NT2/D1 (cell line): ENCODE measurements around the gene SMTNL1.

Source experiments
- DNase-seq: peaks from one replicate; pipeline ENCODE4 v3.0.0-alpha.2; 2011; ENCODE audit warnings: low read depth, low spot score
- H3K27me3 ChIP-seq: 2 replicates; pipeline ENCODE4 v1.6.0; 2011; ENCODE audit warnings: mild to moderate bottlenecking; ENCODE audit not compliant: insufficient read length, insufficient read depth
- H3K36me3 ChIP-seq: 2 replicates; pipeline ENCODE4 v1.6.1; 2011; ENCODE audit warnings: mild to moderate bottlenecking, low read length, mixed read lengths; ENCODE audit not compliant: insufficient read depth, insufficient read length
- H3K4me1 ChIP-seq: 2 replicates; pipeline ENCODE4 v1.5.1; 2011; ENCODE audit not compliant: insufficient read depth, insufficient read length
- H3K4me3 ChIP-seq: 2 replicates; pipeline ENCODE4 v1.5.1; 2011; ENCODE audit warnings: low read depth; ENCODE audit not compliant: insufficient read length
- H3K9ac ChIP-seq: 2 replicates; pipeline ENCODE4 v1.6.0; 2011; ENCODE audit warnings: low read depth; ENCODE audit not compliant: insufficient read length
- H3K9me3 ChIP-seq: 2 replicates; pipeline ENCODE4 v1.5.1; 2011; ENCODE audit warnings: mild to moderate bottlenecking, low read length; ENCODE audit not compliant: insufficient read depth
- SUZ12 ChIP-seq: IDR thresholded peaks from 2 replicates; pipeline ENCODE4 v1.6.1; 2011; ENCODE audit not compliant: insufficient read length, insufficient read depth; ENCODE audit errors: extremely low read depth
- YY1 ChIP-seq: IDR thresholded peaks from 2 replicates; pipeline ENCODE4 v1.6.1; 2011; ENCODE audit not compliant: insufficient read length, insufficient read depth
- ZNF274 ChIP-seq: IDR thresholded peaks from 2 replicates; pipeline ENCODE4 v1.6.1; 2011; ENCODE audit warnings: mild to moderate bottlenecking, low read depth, low read length

Gene SMTNL1

DNA sequence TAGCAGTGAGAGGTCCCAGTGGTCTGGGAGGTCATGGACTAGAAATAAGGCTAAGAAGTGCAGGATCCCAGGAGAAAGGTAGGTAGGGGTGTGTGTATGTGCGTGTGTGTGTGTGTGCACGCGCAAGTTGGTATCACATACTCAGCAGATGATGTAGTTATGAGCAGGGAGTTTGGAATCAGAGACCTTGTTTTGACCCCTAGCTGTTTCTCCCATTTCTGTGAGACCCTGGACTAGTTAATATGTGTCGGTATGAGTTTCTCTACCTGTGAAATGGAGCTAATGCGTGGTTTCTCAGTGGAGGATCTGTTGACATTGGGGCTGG, 61.4 kb downstream of the SMTNL1 start:
- no peak for DNase-seq
- H3K27me3 ChIP-seq, result no peaks in the 10 kb centered on the region
- TF ChIP-seq ZNF274 (no peak), SUZ12 (no peak), YY1 (no peak)
- peak overlapping the region; percentile 34 for H3K9ac ChIP-seq
- H3K36me3 ChIP-seq, result no peaks in the 10 kb centered on the region
- no peaks in the 10 kb centered on the region for H3K9me3 ChIP-seq
- peak overlapping the region; percentile 52 for H3K4me3 ChIP-seq
- peaks cover 3% of the 10 kb centered on the region for H3K4me1 ChIP-seq

DNA sequence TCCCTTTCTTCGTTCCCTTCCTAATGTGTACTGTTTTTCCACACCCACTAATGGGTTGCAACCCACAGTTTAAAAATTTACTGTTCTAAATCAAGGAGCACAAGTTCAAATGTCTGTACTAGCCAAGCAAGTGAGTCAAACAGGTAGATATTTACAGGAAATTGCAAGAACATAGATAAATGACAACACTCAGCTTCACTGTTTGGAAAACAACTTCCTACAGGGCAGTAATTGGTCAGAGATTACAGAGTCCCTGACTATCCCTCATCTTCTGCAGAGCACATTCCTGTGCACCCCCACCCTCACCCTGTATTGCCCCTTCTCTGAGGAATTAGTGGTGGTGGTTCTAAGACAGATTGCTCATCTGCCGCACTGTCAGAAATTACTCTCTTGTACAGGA, 62.0 kb downstream of the SMTNL1 start:
- Histone ChIP-seq H3K4me1 (peaks cover 3% of the 10 kb centered on the region), H3K9ac (no peak overlapping the region), H3K36me3 (no peaks in the 10 kb centered on the region), H3K9me3 (no peaks in the 10 kb centered on the region), H3K4me3 (no peak overlapping the region), H3K27me3 (no peaks in the 10 kb centered on the region)
- TF ChIP-seq ZNF274 (no peak), YY1 (no peak), SUZ12 (no peak)
- no peak for DNase-seq
